Upper lobe of left lung (tissue), 4 donors: ENCODE data around the gene RASA3.

Experiments used
- EP300 ChIP-seq, 4 donors: sonication (generic); formaldehyde crosslinking; IDR thresholded peaks; one replicate each; pipeline ENCODE4 v1.5.1; 2017; ENCODE audit warnings: antibody characterized with exemption in 4 of 4, control low read depth in 2 of 4
- POLR2A ChIP-seq, 4 donors: fragments of 450-650 bp; IDR thresholded peaks; one replicate each; pipeline ENCODE4 v1.5.1; 2016 to 2017; ENCODE audit warnings: antibody characterized with exemption in 4 of 4, mild to moderate bottlenecking in 2 of 4
- POLR2AphosphoS5 ChIP-seq, 2 donors: sonication (generic); formaldehyde crosslinking; IDR thresholded peaks; one replicate each; pipeline ENCODE4 v1.5.1; 2017; ENCODE audit warnings: antibody characterized with exemption in 2 of 2
- TF ChIP-seq, protein P1 (sequence below), 6 experiments: fragments of 450-650 bp in 4 of 6; fragments of 200-600 bp in 2 of 6; sonication (generic) in 2 of 6; IDR thresholded peaks; one replicate each; pipeline ENCODE4 v1.5.1; 2016 to 2019; ENCODE audit warnings: antibody characterized with exemption in 6 of 6

DNA sequence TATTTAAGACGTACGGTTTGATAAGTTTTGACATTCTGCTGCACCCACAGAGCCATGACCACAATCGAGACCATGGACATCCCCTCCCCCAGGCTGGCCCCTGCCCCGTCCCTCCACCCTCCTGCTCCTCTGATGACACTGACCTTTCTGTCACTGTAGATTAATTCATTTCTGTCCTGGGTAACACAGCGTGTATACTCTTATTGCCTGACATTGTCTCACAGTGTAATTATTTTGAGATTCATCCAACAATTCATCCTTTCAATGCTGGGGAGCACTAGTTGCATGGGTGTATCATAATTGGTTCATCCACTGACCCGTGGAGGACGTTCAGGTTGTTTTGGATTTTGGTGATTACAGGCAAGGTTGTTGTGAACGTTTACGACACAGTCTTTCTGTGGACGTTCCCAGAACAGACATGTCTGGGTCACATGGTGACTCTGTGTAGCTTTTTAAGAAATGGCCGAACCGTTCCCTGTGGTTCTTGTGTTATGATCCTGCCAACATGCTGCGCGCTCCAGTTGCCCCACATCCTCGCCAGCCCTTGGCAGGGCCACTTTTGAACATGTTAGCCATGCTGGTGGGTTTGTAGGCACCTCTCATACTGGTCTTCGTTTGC, 200.5 kb downstream of the RASA3 start:
- TF ChIP-seq EP300 (IDR thresholded peaks at IDR 0.05) = no peak
- TF ChIP-seq, protein P1, sequence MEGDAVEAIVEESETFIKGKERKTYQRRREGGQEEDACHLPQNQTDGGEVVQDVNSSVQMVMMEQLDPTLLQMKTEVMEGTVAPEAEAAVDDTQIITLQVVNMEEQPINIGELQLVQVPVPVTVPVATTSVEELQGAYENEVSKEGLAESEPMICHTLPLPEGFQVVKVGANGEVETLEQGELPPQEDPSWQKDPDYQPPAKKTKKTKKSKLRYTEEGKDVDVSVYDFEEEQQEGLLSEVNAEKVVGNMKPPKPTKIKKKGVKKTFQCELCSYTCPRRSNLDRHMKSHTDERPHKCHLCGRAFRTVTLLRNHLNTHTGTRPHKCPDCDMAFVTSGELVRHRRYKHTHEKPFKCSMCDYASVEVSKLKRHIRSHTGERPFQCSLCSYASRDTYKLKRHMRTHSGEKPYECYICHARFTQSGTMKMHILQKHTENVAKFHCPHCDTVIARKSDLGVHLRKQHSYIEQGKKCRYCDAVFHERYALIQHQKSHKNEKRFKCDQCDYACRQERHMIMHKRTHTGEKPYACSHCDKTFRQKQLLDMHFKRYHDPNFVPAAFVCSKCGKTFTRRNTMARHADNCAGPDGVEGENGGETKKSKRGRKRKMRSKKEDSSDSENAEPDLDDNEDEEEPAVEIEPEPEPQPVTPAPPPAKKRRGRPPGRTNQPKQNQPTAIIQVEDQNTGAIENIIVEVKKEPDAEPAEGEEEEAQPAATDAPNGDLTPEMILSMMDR (IDR thresholded peaks at IDR 0.05) = no peak
- TF ChIP-seq POLR2A (IDR thresholded peaks at IDR 0.05) = no peak
- TF ChIP-seq POLR2AphosphoS5 (IDR thresholded peaks at IDR 0.05) = no peak
